GM03348 (cell line): ENCODE results near the gene ZFAND3.
"Not testable (repeated sequence)": the region's sequence is repeated elsewhere in the genome, so short reads cannot be mapped to it uniquely, and the experiment has no call there.

ENCODE experiments used
- DNase-seq: peaks from one replicate; pipeline ENCODE4 v3.0.0; 2012; ENCODE audit warnings: low spot score

ZFAND3 gene

DNA sequence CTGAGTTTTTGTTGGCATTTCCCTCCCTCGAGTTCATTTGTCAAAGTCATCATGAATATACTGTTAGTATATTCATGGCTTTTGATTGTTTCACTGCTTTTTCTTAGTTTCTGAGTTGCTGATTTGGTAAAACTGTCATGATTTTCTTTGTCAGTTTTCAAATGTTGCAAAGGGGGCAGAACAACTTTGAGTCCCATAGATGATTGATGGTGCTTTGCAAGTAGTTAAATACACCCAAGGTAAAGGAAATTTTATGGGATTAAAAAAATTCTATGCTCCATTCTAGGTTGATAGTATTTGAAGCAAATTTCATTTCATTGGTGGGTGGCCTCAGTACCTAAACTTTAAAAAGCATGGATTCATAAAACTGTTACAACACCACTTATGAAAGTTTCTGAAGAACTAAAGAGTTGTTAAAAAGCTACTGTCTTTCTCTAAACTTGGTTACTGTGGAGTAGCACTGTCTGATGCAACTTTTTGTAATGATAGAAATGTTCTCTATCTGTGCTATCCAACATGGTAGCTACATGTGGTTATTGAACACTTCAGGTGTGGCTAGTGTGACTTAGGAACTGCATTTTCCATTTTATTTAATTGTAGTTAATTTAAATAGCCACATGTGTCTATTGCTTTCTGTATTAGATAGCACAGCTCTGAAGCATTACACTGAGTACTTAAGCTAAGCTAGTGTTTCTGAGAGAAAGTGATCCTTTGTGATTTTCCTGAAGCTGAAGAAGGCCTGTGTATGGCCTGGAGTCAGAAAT, 153.6 kb downstream of the ZFAND3 start:
- peak; percentile 27 for DNase-seq

DNA sequence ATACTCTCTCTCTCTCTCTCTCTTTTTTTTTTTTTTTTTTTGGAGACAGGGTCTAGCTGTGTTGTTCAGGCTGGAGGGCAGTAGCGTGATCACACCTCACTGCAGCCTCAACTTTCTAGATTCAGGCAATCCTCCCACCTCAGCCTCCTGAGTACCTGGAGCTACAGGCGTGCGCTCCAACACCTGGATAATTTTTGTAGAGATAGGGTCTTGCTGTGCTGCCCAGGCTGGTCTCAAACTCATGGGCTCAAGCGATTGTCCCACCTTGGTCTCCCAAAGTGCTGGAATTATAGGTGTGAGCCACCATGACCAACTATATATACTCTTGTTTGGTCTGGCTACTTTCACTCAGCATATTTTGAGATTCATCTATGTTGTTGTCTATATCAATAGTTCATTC, 154.9 kb downstream of the ZFAND3 start:
- no peak for DNase-seq

DNA sequence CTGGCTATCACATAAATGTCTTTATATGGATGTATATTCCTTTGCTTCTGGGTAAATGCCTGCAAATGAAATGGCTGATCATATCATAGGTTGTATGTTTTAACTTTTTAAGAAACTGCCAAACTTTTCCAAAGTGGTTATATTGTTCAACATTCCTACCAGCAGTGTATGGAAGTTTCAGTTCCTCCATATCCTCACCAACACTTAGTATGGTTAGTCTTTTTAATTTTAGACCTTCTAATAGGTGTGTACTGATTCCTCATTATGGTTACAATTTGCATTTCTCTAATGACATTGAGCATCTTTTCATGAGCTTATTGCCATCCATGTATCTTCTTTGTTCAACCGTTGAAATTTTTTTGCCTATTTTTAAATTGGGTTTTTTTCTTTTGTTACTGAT, 155.4 kb downstream of the ZFAND3 start:
- no peak for DNase-seq

DNA sequence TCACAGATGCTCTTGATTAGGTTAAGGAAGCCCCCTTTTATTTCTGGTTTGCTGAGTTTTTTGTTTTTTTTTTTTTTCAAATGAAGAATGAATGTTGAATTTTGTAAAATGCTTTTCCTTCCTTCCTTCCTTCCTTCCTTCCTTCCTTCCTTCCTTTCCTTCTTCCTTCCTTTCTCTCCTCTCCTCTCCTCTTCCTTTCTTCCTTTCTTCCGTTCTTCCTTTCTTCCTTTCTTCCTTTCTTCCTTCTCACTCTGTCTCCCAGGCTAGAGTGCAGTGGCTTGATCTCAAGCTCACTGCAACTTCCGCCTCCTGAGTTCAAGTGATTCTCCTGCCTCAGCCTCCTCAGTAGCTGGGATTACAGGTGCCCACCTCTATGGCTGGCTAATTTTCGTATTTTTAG, 158.2 kb downstream of the ZFAND3 start:
- DNase-seq, result no peak

- DNase-seq, result no peak
Measured at GRCh38 chr6:37979392-37980221, 160.1 kb downstream of the ZFAND3 start.

DNA sequence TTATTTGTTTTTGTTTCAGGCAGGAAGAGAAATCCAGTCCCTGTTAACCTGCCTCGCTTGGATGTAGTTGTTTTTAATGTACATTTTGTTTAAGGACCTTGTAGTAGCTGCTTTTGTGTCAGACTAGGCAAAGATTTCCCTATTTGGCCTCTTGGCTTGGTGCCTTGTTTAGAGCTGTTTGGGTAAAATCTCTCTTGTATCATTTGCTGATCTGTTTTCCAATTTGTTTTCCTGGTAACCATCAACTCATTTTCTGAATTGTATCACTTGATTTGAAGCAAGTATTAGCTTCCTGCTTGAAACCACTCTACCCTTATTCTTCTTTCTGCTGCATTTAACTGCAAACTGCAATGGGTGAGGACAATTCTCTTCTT, 160.7 kb downstream of the ZFAND3 start:
- DNase-seq, result no peak

DNA sequence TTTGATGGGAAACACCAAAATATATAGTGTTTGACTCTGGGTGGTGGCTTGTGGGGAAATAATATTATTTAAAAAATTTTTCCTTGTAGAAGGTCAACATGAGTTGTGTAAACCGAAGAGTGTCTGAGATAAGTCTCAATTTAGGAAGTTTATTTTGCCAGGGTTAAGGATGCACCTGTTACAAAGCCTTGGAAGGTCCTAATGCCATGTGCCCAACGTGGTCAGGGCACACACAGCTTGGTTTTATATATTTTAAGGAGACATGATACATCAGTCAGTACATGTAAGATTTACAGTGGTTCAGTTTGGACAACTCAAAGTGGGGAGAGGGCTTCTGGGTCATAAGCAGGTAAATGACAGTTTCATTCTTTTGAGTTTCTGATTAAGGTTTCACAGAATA, 162.1 kb downstream of the ZFAND3 start:
- DNase-seq, result no peak

DNA sequence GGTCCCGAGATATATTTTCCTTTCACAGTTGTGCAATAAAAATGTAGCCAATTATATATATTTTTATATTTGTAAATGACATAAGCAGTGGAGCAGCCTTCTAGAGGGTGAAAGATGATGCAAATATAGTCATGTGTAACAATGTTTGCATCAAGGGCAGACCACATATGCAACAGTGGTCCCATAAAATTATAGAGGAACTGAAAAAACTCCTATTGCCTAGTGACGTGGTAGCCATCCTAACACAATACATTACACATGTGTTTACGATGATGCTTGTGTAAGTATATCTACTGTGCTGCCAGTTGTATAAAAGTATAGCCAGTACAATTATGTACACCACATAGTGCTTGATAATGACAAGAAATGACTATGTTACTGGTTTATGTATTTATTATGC, 162.8 kb downstream of the ZFAND3 start:
- no peak for DNase-seq

- no peak for DNase-seq
Measured at GRCh38 chr6:37983720-37984501, 164.4 kb downstream of the ZFAND3 start.

DNA sequence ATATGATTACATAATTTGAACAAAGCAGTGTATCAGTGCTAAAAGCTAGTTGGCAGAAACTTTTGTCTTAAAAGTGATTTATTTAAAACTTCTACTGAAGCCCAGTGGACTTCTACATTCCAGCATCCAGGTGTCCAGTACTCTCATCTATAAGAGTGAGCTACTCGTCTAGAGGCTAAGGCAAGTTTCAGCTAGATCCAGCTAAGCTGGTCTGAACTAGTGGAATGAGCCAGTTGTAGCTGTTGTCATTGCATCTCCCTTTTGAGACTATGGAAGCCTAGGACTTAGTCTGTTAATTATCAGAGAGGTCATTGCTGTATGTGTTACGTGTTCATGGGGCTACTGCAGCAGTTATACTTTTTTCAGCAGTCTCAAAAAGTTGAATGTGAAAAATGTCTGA, 165.1 kb downstream of the ZFAND3 start:
- no peak for DNase-seq

- DNase-seq, result no peak
Measured at GRCh38 chr6:37985355-37985754, 165.8 kb downstream of the ZFAND3 start.

- peak; percentile 68 for DNase-seq
Measured at GRCh38 chr6:37987018-37987417, 167.5 kb downstream of the ZFAND3 start.

DNA sequence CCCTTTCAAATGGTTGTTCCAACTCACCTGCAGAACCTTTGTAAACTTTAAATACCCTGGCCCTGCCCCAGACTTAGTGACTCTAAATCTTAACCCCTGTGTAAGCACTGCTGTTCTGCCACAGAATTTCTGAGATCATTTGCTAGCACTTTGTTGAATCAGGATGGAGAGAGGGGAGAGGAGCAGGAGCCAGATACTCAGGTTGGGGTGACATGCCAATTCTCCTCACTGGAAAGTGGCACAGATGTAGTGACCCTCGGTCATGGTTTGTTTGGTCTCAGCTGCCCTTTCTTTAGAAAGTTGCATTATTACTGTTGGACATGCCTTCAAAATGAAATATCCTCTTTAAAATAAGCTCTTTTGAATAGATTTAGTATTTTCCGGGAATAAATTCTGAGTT, 168.0 kb downstream of the ZFAND3 start:
- DNase-seq, result no peak

GRCh38 chr6:37988127-37988526, 168.6 kb downstream of the ZFAND3 start:
- peak; percentile 13 for DNase-seq

DNA sequence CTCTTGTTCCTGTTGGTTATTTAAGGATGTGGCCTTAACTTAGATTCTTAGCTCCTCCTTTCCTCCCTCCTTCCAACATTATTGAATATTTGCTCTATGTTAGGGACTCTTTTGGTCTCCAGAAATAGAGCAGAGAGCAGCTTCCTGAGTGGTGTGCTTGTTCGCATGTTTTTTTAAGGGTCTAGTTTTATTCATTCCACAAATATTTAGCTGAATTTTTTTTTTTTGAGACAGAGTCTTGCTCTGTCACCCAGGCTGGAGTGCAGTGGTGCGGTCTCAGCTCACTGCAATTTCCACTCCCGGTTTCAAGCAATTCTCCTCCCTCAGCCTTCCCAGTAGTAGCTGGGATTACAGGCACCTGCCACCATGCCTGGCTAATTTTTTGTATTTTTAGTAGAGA, 169.2 kb downstream of the ZFAND3 start:
- peak; percentile 22 for DNase-seq

- DNase-seq, result peak; percentile 78
Measured at GRCh38 chr6:37990762-37991525, 171.4 kb downstream of the ZFAND3 start.

GRCh38 chr6:37992749-37993148, 173.2 kb downstream of the ZFAND3 start:
- DNase-seq, result no peak

GRCh38 chr6:37993194-37993593, 173.7 kb downstream of the ZFAND3 start:
- DNase-seq, result not testable (repeated sequence)

- DNase-seq, result no peak
Measured at GRCh38 chr6:37993596-37993995, 174.1 kb downstream of the ZFAND3 start.

DNA sequence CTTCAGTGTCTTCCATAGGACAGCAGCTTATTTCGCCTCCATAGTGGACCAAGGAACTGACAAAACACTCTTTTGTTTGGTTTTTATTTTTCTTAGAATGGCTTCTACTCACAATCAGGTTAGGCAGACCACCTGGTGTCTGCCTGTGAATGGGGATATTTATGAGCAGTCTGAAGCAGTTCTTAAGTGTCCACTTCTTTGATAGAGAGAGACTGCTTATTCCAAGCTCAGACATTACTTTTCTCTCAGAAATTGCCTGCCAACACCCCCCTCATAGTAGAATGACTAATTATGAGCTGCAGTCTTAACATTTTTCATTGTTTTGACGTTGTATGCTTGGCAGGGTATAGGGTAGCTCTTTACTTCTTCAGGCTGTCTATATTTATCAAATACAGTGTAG, 174.7 kb downstream of the ZFAND3 start:
- peak; percentile 32 for DNase-seq

- DNase-seq, result no peak
Measured at GRCh38 chr6:37998366-37998765, 178.8 kb downstream of the ZFAND3 start.

- no peak for DNase-seq
Measured at GRCh38 chr6:38001386-38001785, 181.9 kb downstream of the ZFAND3 start.
